PC-3 (cell line): ENCODE results near the gene HES2.

Experiments
- CTCF ChIP-seq: fragments of 300-600 bp; sonication (generic); conservative IDR thresholded peaks from 2 replicates; pipeline ENCODE4 v1.5.1; 2017; ENCODE audit warnings: antibody characterized with exemption, low read depth, mild to moderate bottlenecking, low read length
- EZH2 ChIP-seq: fragments of 300-600 bp; sonication (generic); IDR thresholded peaks from one replicate; pipeline ENCODE4 v1.6.1; 2017; ENCODE audit warnings: antibody characterized with exemption, mild to moderate bottlenecking, low read length; ENCODE audit not compliant: unreplicated experiment

GRCh38 chr1:6397844-6398441 is 21.8 kb downstream of the HES2 start:
- no peak for TF ChIP-seq CTCF
- no peak for TF ChIP-seq EZH2
